Endothelial cell of umbilical vein (primary cell): ENCODE data around the gene ADGRG3. TPM values are rescaled to one million over a fixed set of nuclear protein-coding genes. Genes with fewer than 3 reads are reported as not detected.

Source experiments
- BruUV-seq: library from RNA; stranded (reverse); fragments of 400-500 nt; replicated peaks from 2 replicates; lab custom pipeline; 2021; lab: Mats Ljungman, UMichigan
- CTCF ChIA-PET: fragments of 300-600, 350-600 bp; sonication (Branson Sonifier 250); formaldehyde crosslinking; loops from one replicate; lab custom pipeline; 2021; ENCODE audit warnings: antibody characterized with exemption, inconsistent platforms; lab: Charles Lee
- POLR2A ChIA-PET: fragments of 300-600, 350-600 bp; sonication (Branson Sonifier 250); formaldehyde crosslinking; loops from one replicate; lab custom pipeline; 2021; ENCODE audit warnings: antibody characterized with exemption, inconsistent platforms; lab: Charles Lee
- DNase-seq: peaks from one replicate; pipeline ENCODE4 v3.0.0-alpha.2; 2011; ENCODE audit warnings: low read depth, low spot score
- FAIRE-seq: peaks from 2 replicates; lab custom pipeline; 2011; peaks lifted over from hg19 to GRCh38; lab: Jason Lieb, UNC
- H2AFZ ChIP-seq: 2 replicates; pipeline ENCODE4 v1.6.0; 2012; ENCODE audit warnings: low read depth, low read length, control low read depth, inconsistent platforms
- H3K27ac ChIP-seq: 2 replicates; pipeline ENCODE4 v1.5.1; 2011; ENCODE audit warnings: low read depth, mild to moderate bottlenecking, control low read depth, low read length, moderate library complexity; ENCODE audit not compliant: insufficient read depth
- H3K27me3 ChIP-seq, 2 experiments: 2 replicates each; pipeline versions ENCODE4 v1.6.0 to v1.6.1; 2011; ENCODE audit warnings: low read length in 2 of 2, mixed read lengths in 1 of 2; ENCODE audit not compliant: control insufficient read depth in 2 of 2, insufficient read depth in 2 of 2
- H3K36me3 ChIP-seq, 2 experiments: 2 replicates in 1 of 2; 3 replicates in 1 of 2; pipeline ENCODE4 v1.5.1; 2011; ENCODE audit warnings: low read length in 2 of 2, mild to moderate bottlenecking in 1 of 2, moderate library complexity in 1 of 2; ENCODE audit not compliant: control insufficient read depth in 2 of 2, insufficient read depth in 2 of 2; ENCODE audit errors: extremely low read depth in 1 of 2
- H3K4me1 ChIP-seq: 3 replicates; pipeline ENCODE4 v1.5.1; 2011; ENCODE audit warnings: mild to moderate bottlenecking, low read length; ENCODE audit not compliant: control insufficient read depth, insufficient read depth; ENCODE audit errors: extremely low read depth
- H3K4me2 ChIP-seq: 2 replicates; pipeline ENCODE4 v1.6.1; 2011; ENCODE audit warnings: low read length, control low read depth, mixed read lengths; ENCODE audit not compliant: insufficient read depth
- H3K4me3 ChIP-seq, 3 experiments: fragments of 200-600 bp in 1 of 3; sonication (generic), shearing (Covaris generic) in 1 of 3; replicated peaks in 1 of 3; 2 replicates each; pipeline ENCODE4 v1.5.1; 2011 to 2016; ENCODE audit warnings: control low read depth in 3 of 3, low read length in 3 of 3, mild to moderate bottlenecking in 2 of 3, inconsistent platforms in 1 of 3, low read depth in 1 of 3, moderate library complexity in 1 of 3; ENCODE audit not compliant: insufficient read depth in 1 of 3
- H3K79me2 ChIP-seq: 2 replicates; pipeline ENCODE4 v1.6.0; 2012; ENCODE audit warnings: low read length, inconsistent platforms; ENCODE audit not compliant: control insufficient read depth, insufficient read depth
- H3K9ac ChIP-seq: replicated peaks from 2 replicates; pipeline ENCODE3; 2011; ENCODE audit warnings: low read length, control low read depth; ENCODE audit not compliant: insufficient read depth; ENCODE audit errors: extremely low read depth
- H3K9me1 ChIP-seq: replicated peaks from 3 replicates; pipeline ENCODE4 v1.6.0; 2011; ENCODE audit warnings: mild to moderate bottlenecking, low read length; ENCODE audit not compliant: control insufficient read depth, insufficient read depth; ENCODE audit errors: extremely low read depth
- H3K9me3 ChIP-seq: replicated peaks from 2 replicates; pipeline ENCODE4 v1.5.1; 2012; ENCODE audit warnings: low read length, inconsistent platforms; ENCODE audit not compliant: control insufficient read depth, insufficient read depth
- H4K20me1 ChIP-seq: replicated peaks from 2 replicates; pipeline ENCODE3; 2011; ENCODE audit warnings: mild to moderate bottlenecking, low read length; ENCODE audit not compliant: control insufficient read depth, insufficient read depth; ENCODE audit errors: extremely low read depth
- CTCF ChIP-seq, 2 donors: IDR thresholded peaks; 1 replicate in 1 of 2; 2 replicates in 1 of 2; pipeline ENCODE4 v1.5.1; 2011; ENCODE audit warnings: low read length in 2 of 2, mild to moderate bottlenecking in 2 of 2, moderate library complexity in 2 of 2, control low read depth in 1 of 2, inconsistent platforms in 1 of 2, low read depth in 1 of 2; ENCODE audit not compliant: insufficient read depth in 1 of 2; ENCODE audit errors: extremely low read depth in 1 of 2
- EZH2 ChIP-seq: IDR thresholded peaks from 2 replicates; pipeline ENCODE4 v1.6.1; 2012; ENCODE audit warnings: borderline replicate concordance, low read depth, mild to moderate bottlenecking, moderate library complexity, low read length, inconsistent platforms; ENCODE audit not compliant: severe bottlenecking
- FOS ChIP-seq: IDR thresholded peaks from 2 replicates; pipeline ENCODE4 v1.6.1; 2011; ENCODE audit warnings: mild to moderate bottlenecking, low read length, moderate library complexity, borderline replicate concordance; ENCODE audit not compliant: insufficient read depth
- GATA2 ChIP-seq: IDR thresholded peaks from 2 replicates; pipeline ENCODE4 v1.7.0; 2011; ENCODE audit warnings: low read depth, mild to moderate bottlenecking, moderate library complexity, mixed read lengths, low read length; ENCODE audit not compliant: insufficient read length, insufficient read depth
- JUN ChIP-seq: IDR thresholded peaks from 2 replicates; pipeline ENCODE4 v1.6.1; 2011; ENCODE audit warnings: borderline replicate concordance, low read depth; ENCODE audit not compliant: insufficient read length, insufficient read depth
- MAX ChIP-seq: IDR thresholded peaks from 2 replicates; pipeline ENCODE4 v1.6.1; 2011; ENCODE audit not compliant: insufficient read depth, insufficient read length
- MYC ChIP-seq: IDR thresholded peaks from one replicate; pipeline ENCODE4 v1.6.1; 2011; ENCODE audit warnings: mild to moderate bottlenecking, low read depth, low read length
- POLR2A ChIP-seq: IDR thresholded peaks from 2 replicates; pipeline ENCODE4 v1.6.1; 2012; ENCODE audit warnings: low read depth, mild to moderate bottlenecking, control low read depth, low read length
- POLR2AphosphoS5 ChIP-seq: IDR thresholded peaks from 2 replicates; pipeline ENCODE4 v1.6.1; 2012; ENCODE audit warnings: low read depth, mild to moderate bottlenecking, control low read depth, low read length, moderate library complexity; ENCODE audit not compliant: insufficient read depth
- dilution Hi-C: fragments of 300-500 bp; cut with MboI; formaldehyde crosslinking; loops from one replicate; pipeline ENCODE4 v1.15.0; 2019; ENCODE audit warnings: low sequenced_read_pairs; ENCODE audit not compliant: extremely low pct_ligation_motif_present
- intact Hi-C: fragments of 100-400 bp; cut with micrococcal nuclease; formaldehyde crosslinking; loops from one replicate; pipeline ENCODE4 v1.10.0; 2022
- polyA plus RNA-seq, 4 experiments: library from polyadenylated mRNA; depleted of rRNA in 3 of 4; stranded (reverse) in 3 of 4; unstranded in 1 of 4; fragments of >200 nt; gene quantifications; 2 replicates each; pipeline versions ENCODE4 v1.2.1 to v1.2.3, GENCODE V29; 2011 to 2012; ENCODE audit warnings: missing spikeins in 1 of 4
- total RNA-seq: library from RNA; stranded (reverse); gene quantifications from 2 replicates; pipeline ENCODE4 v1.2.3, GENCODE V29; 2021

ADGRG3 gene
- total and polyA plus RNA-seq, 2 donors (not counting 3 experiments of a cell fraction or from before 2014, with no cell fraction given) = not detected

GRCh38 chr16:57687363-57687929, 19.3 kb downstream of the ADGRG3 start:
- Histone ChIP-seq H3K9me3 (no peaks in the 10 kb centered on the region), H3K36me3 (no peaks in the 10 kb centered on the region), H3K9me1 (no peaks in the 10 kb centered on the region), H3K27me3 (peaks cover 4 to 7% of the 10 kb centered on the region in 2 experiments), H3K4me1 (no peaks in the 10 kb centered on the region), H3K4me2 (no peak overlapping the region), H3K79me2 (no peaks in the 10 kb centered on the region), H3K4me3 (no peak overlapping the region), H4K20me1 (no peaks in the 10 kb centered on the region), H3K9ac (no peak overlapping the region), H3K27ac (no peak overlapping the region), H2AFZ (no peak overlapping the region)
- ChIA-PET POLR2A (no interaction called here), CTCF (interaction anchor here (1.2 to 3.4 kb wide), 2 partner anchors 36 to 97 kb away, joined by 3 to 15 read pairs; no protein-coding TSS in a partner anchor)
- FAIRE-seq (no peak), DNase-seq (no peak)
- dilution Hi-C loops = no loop called here
- intact Hi-C loops = no loop called here
- no peak for TF ChIP-seq MAX
- no peak for TF ChIP-seq EZH2
- TF ChIP-seq MYC = no peak
- no peak for TF ChIP-seq GATA2
- TF ChIP-seq CTCF (IDR thresholded peaks at IDR 0.05; ENCODE audit: extremely low read depth in 1 of 2, insufficient read depth in 1 of 2, low read depth in 1 of 2, low read length in 2 of 2) = no peak
- no peak for TF ChIP-seq POLR2A
- no peak for TF ChIP-seq FOS
- no peak for TF ChIP-seq POLR2AphosphoS5
- TF ChIP-seq JUN = no peak
- no TSS peak for BruUV-seq
